ENCODE measurements around the gene WDR5. TPM values are rescaled to one million over a fixed set of nuclear protein-coding genes. Genes with fewer than 3 reads are reported as not detected.
"Not testable (repeated sequence)": the region's sequence is repeated elsewhere in the genome, so short reads cannot be mapped to it uniquely, and the experiment has no call there.

The WDR5 gene
- total and polyA plus RNA-seq, 3 donors from 2014 or later = 52.4 to 91.4 (median 54.9) TPM

- 89 to 90% methylated on average over 4 to 5 of the region's 5 CpGs for WGBS, 2 donors
- Histone ChIP-seq H3K36me3 (ENCODE audit: low read depth, missing control alignments) (no peaks in the 10 kb centered on the region), H3K4me1 (no peaks in the 10 kb centered on the region), H3K27ac (no peak overlapping the region), H3K9me3 (no peaks in the 10 kb centered on the region), H3K4me3 (no peak overlapping the region), H3K27me3 (no peaks in the 10 kb centered on the region)
- DNase-seq = no peak
- no peak for TF ChIP-seq CTCF (IDR thresholded peaks at IDR 0.05)
- TF ChIP-seq POLR2A (IDR thresholded peaks at IDR 0.05) = no peak
- intact Hi-C loops (cut with DNase I; ENCODE audit: low total_unique reads) = no loop called here
Measured at GRCh38 chr9:134100040-134100439, 35.8 kb upstream of the WDR5 start.

GRCh38 chr9:134101133-134101532 lies 34.7 kb upstream of the WDR5 start:
- DNase-seq; H3K4me1 ChIP-seq; H3K4me3 ChIP-seq; H3K27me3 ChIP-seq; H3K36me3 ChIP-seq (ENCODE audit: low read depth, missing control alignments); H3K9me3 ChIP-seq; intact Hi-C loops (cut with DNase I; ENCODE audit: low total_unique reads); H3K27ac ChIP-seq: not testable (repeated sequence)
- 59 to 80% methylated on average over 6 of the region's 6 CpGs for WGBS, 2 donors

- H3K4me1 ChIP-seq = no peaks in the 10 kb centered on the region
- intact Hi-C loops (cut with DNase I; ENCODE audit: low total_unique reads) = no loop called here
- no peak overlapping the region for H3K4me3 ChIP-seq
- H3K36me3 ChIP-seq (ENCODE audit: low read depth, missing control alignments) = no peaks in the 10 kb centered on the region
- DNase-seq = no peak
- no peak overlapping the region for H3K27ac ChIP-seq
- no peaks in the 10 kb centered on the region for H3K27me3 ChIP-seq
- H3K9me3 ChIP-seq = no peaks in the 10 kb centered on the region
- no peak for TF ChIP-seq CTCF (IDR thresholded peaks at IDR 0.05)
- no peak for TF ChIP-seq POLR2A (IDR thresholded peaks at IDR 0.05)
- 80 to 81% methylated on average over 11 of the region's 11 CpGs for WGBS, 2 donors
Measured at GRCh38 chr9:134101623-134102149, 34.2 kb upstream of the WDR5 start.

- intact Hi-C loops (cut with DNase I; ENCODE audit: low total_unique reads) = no loop called here
- 77 to 81% methylated on average over 5 of the region's 5 CpGs for WGBS, 2 donors
Measured at GRCh38 chr9:134103391-134103998, 32.4 kb upstream of the WDR5 start.

GRCh38 chr9:134111064-134111463 lies 24.8 kb upstream of the WDR5 start:
- no peak overlapping the region for H3K4me3 ChIP-seq
- H3K9me3 ChIP-seq = no peaks in the 10 kb centered on the region
- DNase-seq = no peak
- intact Hi-C loops (cut with DNase I; ENCODE audit: low total_unique reads) = no loop called here
- H3K27ac ChIP-seq = no peak overlapping the region
- no peaks in the 10 kb centered on the region for H3K4me1 ChIP-seq
- TF ChIP-seq CTCF (IDR thresholded peaks at IDR 0.05) (no peak), POLR2A (IDR thresholded peaks at IDR 0.05) (no peak)
- H3K36me3 ChIP-seq (ENCODE audit: low read depth, missing control alignments) = no peaks in the 10 kb centered on the region
- 83 to 86% methylated on average over 9 of the region's 9 CpGs for WGBS, 2 donors
- H3K27me3 ChIP-seq = no peaks in the 10 kb centered on the region

More at GRCh38 chr9:134103391-134103998, 32.4 kb upstream of the WDR5 start:
- Histone ChIP-seq H3K36me3 (ENCODE audit: low read depth, missing control alignments) (no peaks in the 10 kb centered on the region), H3K4me1 (no peaks in the 10 kb centered on the region), H3K27ac (no peak overlapping the region), H3K4me3 (no peak overlapping the region), H3K9me3 (no peaks in the 10 kb centered on the region), H3K27me3 (no peaks in the 10 kb centered on the region)
- no peak for TF ChIP-seq POLR2A (IDR thresholded peaks at IDR 0.05)
- no peak for TF ChIP-seq CTCF (IDR thresholded peaks at IDR 0.05)
- DNase-seq = no peak

Measured in testis (tissue), 3 donors.